Upper lobe of right lung (tissue), 1 donor: ENCODE results near the gene SIRT4. TPM values are rescaled to one million over a fixed set of nuclear protein-coding genes. Genes with fewer than 3 reads are reported as not detected.

Experiments used
- ATAC-seq: fragments of 200-7000 bp; cut with Tn5 transposase; one replicate; pipeline ENCODE4 v1.9.1; 2020; ENCODE audit warnings: mild to moderate bottlenecking, moderate library complexity
- DNase-seq: peaks from one replicate; pipeline ENCODE4 v3.0.0-alpha.2; 2020
- H3K27ac ChIP-seq: fragments of 200-600 bp; one replicate; pipeline ENCODE4 v1.8.0; 2022
- H3K27me3 ChIP-seq: fragments of 200-600 bp; one replicate; pipeline ENCODE4 v1.8.0; 2022; ENCODE audit warnings: mild to moderate bottlenecking
- H3K36me3 ChIP-seq: fragments of 200-600 bp; one replicate; pipeline ENCODE4 v1.8.0; 2022
- H3K4me1 ChIP-seq: fragments of 200-600 bp; one replicate; pipeline ENCODE4 v1.8.0; 2022
- H3K4me3 ChIP-seq: fragments of 200-600 bp; one replicate; pipeline ENCODE4 v1.8.0; 2022; ENCODE audit warnings: mild to moderate bottlenecking
- H3K9me3 ChIP-seq: fragments of 200-600 bp; one replicate; pipeline ENCODE4 v1.8.0; 2022
- intact Hi-C: fragments of 100-400 bp; cut with DNase I; formaldehyde crosslinking; loops from one replicate; pipeline ENCODE4 v1.11.0; 2022
- total RNA-seq: library from RNA; stranded (reverse); fragmentation: NEBNext Ultra II Directional; extraction: Animal tissue kit (Norgen Biotek cat#: 25700); gene quantifications from one replicate; pipeline ENCODE4 v1.2.1, GENCODE V29; 2021
- TF ChIP-seq, protein P1 (sequence below): fragments of 200-600 bp; IDR thresholded peaks from one replicate; pipeline ENCODE4 v1.8.0; 2022; ENCODE audit warnings: antibody characterized with exemption
- donor health status: DM: no; HTN: yes; CAD: no; lungs with severe emphysema.

SIRT4 gene
- total RNA-seq, 1 donor from 2014 or later = 2.4 TPM

DNA sequence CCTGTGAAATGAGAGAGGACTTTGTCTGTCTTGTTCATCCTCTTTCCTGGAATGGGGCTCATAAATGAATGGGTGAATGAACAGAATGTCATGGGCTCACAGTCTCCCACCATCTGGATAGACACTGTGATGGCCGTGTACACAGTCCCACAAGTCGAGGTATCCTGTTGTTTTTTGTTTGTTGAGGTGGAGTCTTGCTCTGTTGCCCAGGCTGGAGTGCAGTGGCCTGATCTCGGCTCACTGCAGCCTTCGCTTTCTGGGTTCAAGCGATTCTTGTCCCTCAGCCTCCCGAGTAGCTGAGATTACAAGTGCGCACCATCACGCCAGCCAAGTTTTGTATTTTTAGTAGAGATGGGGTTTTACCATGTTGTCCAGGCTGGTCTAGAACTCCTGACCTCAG lies 41.6 kb downstream of the SIRT4 start:
- Histone ChIP-seq H3K9me3 (no peaks in the 10 kb centered on the region), H3K4me1 (no peaks in the 10 kb centered on the region), H3K27me3 (peaks cover 5% of the 10 kb centered on the region), H3K36me3 (no peaks in the 10 kb centered on the region), H3K27ac (no peak overlapping the region), H3K4me3 (no peak overlapping the region)
- intact Hi-C loops = no loop called here
- DNase-seq (no peak), ATAC-seq (no peak)
- TF ChIP-seq, protein P1, sequence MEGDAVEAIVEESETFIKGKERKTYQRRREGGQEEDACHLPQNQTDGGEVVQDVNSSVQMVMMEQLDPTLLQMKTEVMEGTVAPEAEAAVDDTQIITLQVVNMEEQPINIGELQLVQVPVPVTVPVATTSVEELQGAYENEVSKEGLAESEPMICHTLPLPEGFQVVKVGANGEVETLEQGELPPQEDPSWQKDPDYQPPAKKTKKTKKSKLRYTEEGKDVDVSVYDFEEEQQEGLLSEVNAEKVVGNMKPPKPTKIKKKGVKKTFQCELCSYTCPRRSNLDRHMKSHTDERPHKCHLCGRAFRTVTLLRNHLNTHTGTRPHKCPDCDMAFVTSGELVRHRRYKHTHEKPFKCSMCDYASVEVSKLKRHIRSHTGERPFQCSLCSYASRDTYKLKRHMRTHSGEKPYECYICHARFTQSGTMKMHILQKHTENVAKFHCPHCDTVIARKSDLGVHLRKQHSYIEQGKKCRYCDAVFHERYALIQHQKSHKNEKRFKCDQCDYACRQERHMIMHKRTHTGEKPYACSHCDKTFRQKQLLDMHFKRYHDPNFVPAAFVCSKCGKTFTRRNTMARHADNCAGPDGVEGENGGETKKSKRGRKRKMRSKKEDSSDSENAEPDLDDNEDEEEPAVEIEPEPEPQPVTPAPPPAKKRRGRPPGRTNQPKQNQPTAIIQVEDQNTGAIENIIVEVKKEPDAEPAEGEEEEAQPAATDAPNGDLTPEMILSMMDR = no peak

DNA sequence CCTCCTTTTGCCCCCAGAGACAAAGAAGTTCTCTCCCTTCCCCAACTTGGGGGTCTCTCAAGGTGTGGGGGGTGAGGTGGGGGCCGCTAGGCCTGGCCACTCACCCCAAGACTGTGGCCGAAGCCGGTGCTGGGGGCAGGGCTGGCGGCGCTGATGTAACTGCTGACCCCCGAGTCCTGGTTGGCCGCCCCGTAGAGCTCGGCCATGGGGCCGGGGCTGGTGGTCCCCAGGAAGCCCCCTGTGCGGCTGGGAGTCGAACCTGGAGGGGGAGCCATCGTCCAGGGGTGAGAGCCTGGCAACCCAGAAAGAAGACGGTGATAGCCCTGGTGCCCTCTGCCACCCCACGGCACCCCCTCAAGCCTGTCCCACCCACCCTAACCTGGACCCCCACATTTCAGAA lies 43.9 kb downstream of the SIRT4 start:
- TF ChIP-seq, protein P1 = no peak
- no peaks in the 10 kb centered on the region for H3K9me3 ChIP-seq
- DNase-seq = no peak
- no peak overlapping the region for H3K4me3 ChIP-seq
- H3K27ac ChIP-seq = no peak overlapping the region
- H3K27me3 ChIP-seq = no peaks in the 10 kb centered on the region
- peaks cover 2% of the 10 kb centered on the region for H3K4me1 ChIP-seq
- no peak for ATAC-seq
- intact Hi-C loops = no loop called here
- H3K36me3 ChIP-seq = no peaks in the 10 kb centered on the region

DNA sequence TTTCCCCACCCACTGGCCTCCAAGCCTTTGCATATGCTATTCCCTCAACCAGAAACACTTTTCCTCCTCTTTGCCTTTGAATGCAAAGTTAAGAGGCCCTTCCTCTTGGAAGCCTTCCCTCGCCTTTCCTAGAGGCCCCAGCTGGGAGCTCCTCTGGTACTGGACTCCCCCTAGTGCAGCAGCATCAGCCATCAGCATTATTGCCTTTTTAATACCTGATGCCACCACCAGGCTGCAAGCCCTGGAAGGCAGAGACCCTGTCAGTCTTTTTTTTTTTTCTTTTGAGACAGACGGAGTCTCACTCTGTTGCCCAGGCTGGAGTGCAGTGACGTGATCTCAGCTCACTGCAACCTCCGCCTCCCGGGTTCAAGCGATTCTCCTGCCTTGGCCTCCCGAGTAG lies 44.6 kb downstream of the SIRT4 start:
- intact Hi-C loops = no loop called here
- ATAC-seq = no peak

DNA sequence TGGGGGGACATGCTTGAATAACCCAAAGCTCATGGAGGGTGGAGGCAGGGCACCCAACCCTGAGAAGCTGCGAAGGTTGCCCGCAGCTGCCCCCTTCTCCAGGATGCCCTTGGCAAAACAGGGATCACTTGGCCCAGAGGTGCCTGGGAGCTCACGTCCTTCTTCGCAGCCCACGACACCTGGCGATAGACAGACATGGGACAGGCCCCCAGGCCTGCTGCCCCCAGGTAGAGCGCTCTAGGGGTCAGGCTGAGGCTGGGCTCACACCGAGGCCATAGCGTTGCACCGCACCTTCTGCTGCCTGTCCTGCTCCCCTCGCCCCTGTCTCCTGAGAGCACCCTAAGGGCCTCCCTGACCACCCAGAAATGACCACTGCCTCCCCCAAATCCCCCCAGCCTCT lies 45.6 kb downstream of the SIRT4 start:
- ATAC-seq (no peak), DNase-seq (no peak)
- Histone ChIP-seq H3K4me3 (no peak overlapping the region), H3K4me1 (peaks cover 2% of the 10 kb centered on the region), H3K9me3 (no peaks in the 10 kb centered on the region), H3K27ac (no peak overlapping the region), H3K27me3 (no peaks in the 10 kb centered on the region), H3K36me3 (no peaks in the 10 kb centered on the region)
- TF ChIP-seq, protein P1 = no peak
- intact Hi-C loops = no loop called here

More for the DNA sequence above, 44.6 kb downstream of the SIRT4 start:
- Histone ChIP-seq H3K36me3 (no peaks in the 10 kb centered on the region), H3K4me1 (peaks cover 2% of the 10 kb centered on the region), H3K9me3 (no peaks in the 10 kb centered on the region), H3K4me3 (no peak overlapping the region), H3K27ac (no peak overlapping the region), H3K27me3 (no peaks in the 10 kb centered on the region)
- TF ChIP-seq, protein P1 = peak; percentile 13
- DNase-seq = no peak

DNA sequence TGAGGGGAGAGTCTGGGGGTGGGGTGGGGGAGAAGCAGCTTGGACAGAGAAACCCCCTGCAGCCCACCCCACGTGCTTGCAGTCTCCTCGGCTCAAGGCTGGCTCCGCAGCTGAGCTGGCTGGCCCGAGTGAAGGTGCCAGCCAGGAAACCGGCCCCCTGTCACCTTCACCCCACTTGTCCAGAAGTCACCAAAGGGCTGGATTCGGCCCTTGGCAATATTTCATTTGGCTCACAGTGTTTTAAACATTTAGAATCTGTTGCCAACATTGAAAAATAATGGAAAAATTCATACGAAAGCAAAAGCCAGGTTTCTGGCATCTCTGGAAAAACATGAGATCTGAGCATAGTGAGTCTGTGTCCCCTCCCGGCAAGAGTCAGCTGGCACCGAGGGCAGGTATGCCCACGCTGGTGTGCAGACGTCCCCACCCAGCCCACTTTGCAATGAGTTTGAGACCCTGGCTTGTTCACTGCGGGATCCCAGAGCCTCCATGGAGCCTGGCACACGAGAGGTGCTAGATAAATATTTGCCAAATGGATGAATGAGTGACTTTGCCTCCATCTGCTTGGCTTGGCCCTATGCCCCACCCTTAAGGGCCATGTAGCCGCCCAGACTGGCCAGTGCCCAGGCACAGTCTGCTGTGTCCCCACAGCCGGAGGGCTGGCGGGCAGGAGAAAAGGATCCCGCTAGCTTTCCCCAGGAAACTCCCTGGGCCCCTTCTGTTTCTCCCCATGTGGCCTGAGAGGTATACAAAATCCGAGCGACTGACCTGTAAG lies 48.6 kb downstream of the SIRT4 start:
- Histone ChIP-seq H3K9me3 (no peaks in the 10 kb centered on the region), H3K27ac (no peak overlapping the region), H3K36me3 (no peaks in the 10 kb centered on the region), H3K4me1 (peaks cover 2% of the 10 kb centered on the region), H3K27me3 (no peaks in the 10 kb centered on the region), H3K4me3 (peak overlapping the region; percentile 14)
- intact Hi-C loops = no loop called here
- DNase-seq (peak; percentile 85), ATAC-seq (peak; percentile 88)
- TF ChIP-seq, protein P1 = no peak
